Lung microvascular endothelial cell (primary cell): Measurements from ENCODE around the gene SCD5. TPM values are rescaled to one million over a fixed set of nuclear protein-coding genes. Genes with fewer than 3 reads are reported as not detected.
A peak's percentile ranks its signal among the peaks of the same experiment; 100 is the strongest.

Experiments
- DNase-seq, 2 donors: peaks; one replicate each; pipeline versions ENCODE4 v3.0.0 to v3.0.0-alpha.2; 2010; ENCODE audit warnings: low read depth in 2 of 2
- total RNA-seq: library from RNA; depleted of rRNA; stranded (reverse); fragments of >200 nt; gene quantifications from 2 replicates; pipeline ENCODE4 v1.2.1, GENCODE V29; 2014

The SCD5 gene
- total RNA-seq, 1 donor from 2014 or later = 31.0 TPM

DNA sequence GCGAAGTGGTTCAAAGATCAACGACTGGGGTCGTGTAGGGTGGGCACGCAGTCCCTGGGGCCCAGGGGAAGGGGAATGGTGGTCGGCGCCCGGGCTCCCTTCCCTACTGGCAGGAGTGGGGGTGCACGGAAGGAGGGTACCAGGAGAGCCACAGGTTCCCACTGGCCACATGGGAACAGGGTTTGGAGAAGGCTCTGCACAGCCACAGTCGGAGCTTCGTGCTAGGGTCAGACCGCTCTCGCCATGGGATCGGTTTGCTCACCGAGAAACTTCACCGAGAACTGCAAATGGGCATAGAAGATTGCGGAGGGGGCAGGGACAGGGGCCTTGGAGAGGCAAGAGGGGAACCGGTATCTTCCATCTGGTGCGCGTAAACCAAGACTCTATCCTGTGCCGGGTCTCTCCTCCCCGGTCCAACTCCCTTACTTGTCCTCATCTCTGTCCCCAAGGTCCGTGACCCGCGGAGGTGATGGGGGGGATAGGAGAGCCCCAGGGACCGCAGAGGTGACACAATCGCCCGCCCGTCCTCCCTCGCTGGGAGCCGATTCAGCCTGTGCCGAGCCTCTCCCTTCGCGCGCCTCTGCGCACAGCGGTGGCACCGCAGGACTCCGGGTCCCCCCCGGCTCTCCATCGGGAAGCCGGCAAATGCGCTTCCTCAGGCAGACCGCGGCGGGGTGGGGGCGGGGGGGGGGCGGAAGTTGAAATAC, 1.0 kb downstream of the SCD5 start:
- peak; percentile 62 to 70 for DNase-seq

GRCh38 chr4:82797040-82797404, 1.6 kb downstream of the SCD5 start:
- DNase-seq = peak; percentile 37 to 43

- no peak for DNase-seq
Measured at GRCh38 chr4:82792912-82793649, 5.5 kb downstream of the SCD5 start.

- DNase-seq = no peak
Measured at GRCh38 chr4:82791179-82791578, 7.4 kb downstream of the SCD5 start.

DNA sequence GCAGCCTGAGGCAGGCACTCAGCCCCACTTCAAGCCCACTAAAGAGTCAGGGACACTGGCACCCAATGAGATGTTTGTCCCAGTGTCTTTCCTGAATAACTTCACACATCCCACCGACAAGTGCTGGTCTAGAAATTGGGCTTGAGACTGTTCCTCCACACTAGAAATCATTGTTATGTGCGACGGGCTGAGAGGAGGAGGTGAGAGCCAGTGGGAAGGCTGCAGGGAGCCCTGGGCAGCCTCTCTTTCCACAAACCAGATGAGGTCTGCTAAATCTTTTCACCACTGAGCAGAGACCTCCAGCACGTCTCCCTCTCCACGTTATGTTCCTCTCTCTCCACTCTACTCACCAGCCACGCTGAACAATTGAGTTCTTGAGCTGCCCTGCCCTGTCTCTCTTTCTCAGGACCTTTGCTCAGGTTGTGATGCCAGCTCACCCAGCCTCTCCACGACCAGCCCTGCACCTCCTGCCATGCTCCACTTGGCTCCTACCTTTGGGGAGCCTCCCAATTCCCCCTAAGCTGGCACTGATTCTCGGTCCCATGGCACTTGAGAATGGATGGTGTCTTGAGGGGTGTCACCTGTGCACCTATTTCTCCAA, 8.4 kb downstream of the SCD5 start:
- no peak for DNase-seq

DNA sequence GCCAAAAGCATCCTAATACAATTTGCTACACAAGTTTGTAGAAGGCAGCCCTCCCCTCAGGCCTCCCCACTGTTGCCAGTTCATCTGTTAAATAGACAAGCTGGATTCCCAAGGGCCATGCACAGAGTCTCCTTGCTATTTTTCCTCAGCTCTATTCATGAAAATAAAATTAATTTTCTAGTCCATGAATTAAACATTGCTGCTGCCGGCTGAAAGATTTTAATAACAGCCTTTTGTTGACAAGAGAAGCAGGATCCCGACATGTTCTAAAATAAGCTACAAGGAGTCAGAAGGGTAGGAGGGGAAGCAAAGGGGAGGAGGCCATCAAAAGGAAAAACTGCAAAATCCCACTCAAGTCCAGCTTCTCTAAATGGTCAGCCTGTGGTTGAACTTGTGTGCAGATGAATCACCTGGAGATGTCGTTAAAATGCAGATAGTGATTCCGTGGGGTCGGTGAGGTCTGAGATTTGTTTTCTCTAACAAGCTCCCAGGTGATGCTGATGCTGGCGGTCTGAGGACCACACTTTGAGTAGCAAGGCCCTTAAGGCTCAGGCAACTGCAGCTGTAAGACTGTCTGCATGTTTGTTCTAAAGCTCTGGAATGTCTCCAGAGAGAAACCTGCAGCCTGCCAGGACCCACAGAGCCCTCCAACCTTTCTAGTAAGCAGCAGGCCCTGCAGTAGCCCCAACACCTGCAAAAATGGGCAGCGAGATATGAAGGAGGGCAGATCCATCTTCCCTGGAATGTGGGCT, 9.4 kb downstream of the SCD5 start:
- no peak for DNase-seq

- no peak for DNase-seq
Measured at GRCh38 chr4:82787342-82787741, 11.3 kb downstream of the SCD5 start.

DNA sequence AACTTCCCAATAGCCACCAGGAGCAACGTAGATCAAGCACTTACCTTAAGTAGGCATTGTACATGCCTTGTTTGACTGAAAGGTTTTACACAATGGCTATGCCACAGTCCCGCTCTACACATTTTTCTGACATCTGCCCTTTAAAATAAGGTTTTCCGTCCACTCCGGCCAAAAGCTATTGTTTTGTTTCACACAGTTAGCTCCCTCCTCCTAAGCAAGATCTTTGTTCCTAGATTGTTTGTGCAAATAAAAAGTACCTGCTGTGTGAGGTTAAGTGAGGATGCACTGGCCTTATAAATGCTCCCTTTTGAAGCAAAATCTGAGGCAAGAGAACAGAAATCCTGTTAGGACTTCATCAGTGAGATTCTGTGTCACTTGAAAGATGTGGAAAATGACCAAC, 11.8 kb downstream of the SCD5 start:
- DNase-seq = peak; percentile 36 to 86

DNA sequence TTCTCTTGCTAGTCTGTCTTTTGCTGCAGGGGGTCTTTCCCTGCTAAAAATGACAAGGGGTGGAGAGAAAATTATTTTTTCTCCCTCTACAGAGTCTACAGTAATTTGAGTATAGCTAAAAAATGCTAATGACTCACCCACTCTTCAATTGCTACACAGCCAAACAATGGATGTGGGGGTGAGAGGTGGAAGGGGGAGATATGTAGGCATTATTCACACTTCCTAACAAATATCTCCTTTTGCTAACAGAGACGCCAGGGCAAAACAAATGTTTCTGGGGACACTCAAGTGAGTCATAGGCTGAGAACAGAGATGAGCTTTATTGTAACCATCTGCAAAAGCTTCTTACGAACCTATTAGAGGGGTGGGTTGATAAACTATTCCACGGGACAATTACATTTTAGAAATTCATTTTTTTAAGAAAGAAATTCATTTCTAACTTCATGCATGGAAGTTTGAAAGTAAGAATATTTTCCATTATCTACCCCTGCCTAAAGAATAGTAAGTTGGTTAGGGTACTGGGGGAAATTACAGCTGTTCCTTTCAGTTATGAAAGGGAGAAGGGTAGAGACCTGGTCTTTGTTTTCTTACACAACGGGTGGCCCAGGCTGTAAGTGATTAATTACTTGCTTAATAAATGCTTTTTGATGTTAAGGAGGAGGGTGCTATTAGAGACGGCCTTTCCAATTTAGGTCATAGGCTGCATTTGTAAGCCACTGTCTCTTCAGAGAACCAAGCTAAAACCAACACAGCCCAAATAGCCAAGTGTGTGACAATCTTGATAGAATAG, 12.8 kb downstream of the SCD5 start:
- DNase-seq = peak; percentile 83 to 98

DNA sequence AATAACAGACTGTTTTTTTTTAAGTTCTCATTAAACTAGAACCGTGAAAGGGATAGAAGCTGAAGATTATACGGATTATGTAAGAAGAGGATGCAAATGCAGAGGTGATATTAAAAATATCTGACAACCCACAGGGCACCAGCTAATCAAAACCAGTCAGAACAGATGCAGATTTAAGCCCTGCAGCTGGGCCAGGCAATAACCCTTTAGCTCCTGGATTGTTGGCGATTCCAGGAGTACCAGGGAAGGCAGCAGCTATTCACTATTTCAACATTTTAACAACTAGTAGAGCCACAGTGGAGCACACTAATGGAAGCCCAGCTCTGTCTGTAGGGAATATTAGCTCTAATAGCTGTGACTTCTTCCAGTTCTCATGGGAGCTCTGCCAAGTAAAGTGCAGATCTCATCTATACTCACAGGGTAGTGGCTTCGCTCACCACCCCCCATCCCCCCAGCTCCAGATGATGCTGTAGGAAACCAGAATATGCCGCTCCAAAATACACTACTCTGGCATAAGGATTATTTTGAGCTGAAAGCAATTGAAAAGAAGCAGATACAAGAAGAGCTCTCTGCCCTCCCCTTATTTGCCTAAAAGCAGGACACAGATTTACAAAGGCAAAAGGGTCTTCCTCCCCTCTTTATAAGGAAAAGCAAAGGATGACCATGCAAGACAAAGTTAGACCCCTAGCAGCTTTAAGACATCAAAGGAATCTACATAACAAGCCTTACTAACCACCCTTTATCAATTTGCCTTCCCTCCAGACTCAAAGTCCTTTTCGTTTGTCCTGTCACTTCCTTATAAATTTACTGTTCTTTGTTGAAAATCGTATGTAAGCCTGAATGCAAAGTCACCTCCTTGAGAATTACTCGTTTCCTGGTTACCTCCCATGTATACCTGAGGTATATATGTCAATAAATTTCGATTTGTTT, 13.7 kb downstream of the SCD5 start:
- DNase-seq = peak; percentile 28 to 86

DNA sequence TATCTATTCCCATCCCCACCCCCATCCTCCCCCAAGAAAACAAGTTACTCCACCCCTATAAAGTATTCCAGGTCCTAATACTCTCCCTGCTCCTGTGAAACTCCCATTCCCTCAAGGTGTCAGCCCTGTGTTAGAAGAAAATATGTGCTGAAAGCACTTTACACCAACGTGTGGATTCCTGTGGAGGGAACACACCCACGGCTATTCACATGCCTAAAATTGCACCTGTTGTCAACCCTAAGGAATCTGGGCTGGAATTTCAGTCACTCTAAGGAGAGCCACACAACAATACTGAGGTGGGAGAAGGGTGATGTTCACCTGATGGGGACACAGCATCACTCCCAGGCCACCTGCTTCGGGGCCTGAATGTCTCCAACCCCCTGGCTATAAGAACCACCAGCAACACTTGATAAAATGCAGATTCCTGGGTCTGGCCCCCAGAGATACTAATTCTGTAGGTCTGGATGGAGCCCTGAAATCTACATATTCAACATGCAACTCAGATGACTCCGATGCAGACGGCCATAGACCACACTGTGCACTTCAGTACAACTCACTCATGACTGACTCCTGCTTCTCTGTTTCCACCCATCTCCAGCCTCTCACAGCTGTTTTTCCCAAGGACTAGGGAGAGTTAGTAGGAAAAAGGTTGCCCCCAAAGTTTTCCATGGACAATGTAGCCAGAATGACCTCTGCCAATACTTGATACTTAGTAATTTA, 15.8 kb downstream of the SCD5 start:
- DNase-seq = no peak

- DNase-seq = peak; percentile 84 to 89
Measured at GRCh38 chr4:82780752-82781231, 17.8 kb downstream of the SCD5 start.

GRCh38 chr4:82780170-82780751, 18.3 kb downstream of the SCD5 start:
- DNase-seq = no peak

- DNase-seq = no peak
Measured at GRCh38 chr4:82779032-82779431, 19.6 kb downstream of the SCD5 start.

DNA sequence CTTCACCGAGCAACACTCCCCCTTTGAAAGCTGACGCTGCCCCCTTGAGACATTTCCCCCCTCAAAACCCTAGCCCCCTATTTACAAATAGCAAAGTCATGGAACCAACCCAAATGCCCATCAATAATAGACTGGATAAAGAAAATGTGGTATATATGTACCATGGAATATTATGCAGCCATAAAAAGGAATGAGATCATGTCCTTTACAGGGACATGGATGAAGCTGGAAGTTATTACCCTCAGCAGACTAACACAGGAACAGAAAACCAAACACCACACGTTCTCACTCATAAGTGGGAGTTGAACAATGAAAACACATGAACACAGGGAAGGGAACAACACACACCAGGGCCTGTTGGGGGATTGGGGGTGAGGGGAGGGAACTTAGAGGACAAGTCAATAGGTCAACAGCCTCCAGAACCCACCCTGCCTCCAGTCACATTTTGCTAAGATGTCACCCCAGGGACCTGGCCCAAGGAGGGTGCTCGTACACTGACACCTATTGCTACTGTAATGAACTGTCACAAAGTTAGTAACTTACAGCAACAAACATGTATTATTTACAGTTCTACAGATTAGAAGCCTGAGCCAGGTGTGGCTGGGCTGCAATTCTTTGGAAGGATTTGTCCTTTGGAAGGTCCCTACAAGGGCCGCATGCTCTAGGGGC, 20.6 kb downstream of the SCD5 start:
- no peak for DNase-seq

GRCh38 chr4:82776925-82777542, 21.6 kb downstream of the SCD5 start:
- DNase-seq = no peak

- DNase-seq = no peak
Measured at GRCh38 chr4:82775243-82775642, 23.4 kb downstream of the SCD5 start.

- no peak for DNase-seq
Measured at GRCh38 chr4:82774711-82775171, 23.9 kb downstream of the SCD5 start.
